Smooth muscle cell (in vitro differentiated cells): ENCODE data around the gene TCP11L2. TPM values are rescaled to one million over a fixed set of nuclear protein-coding genes. Genes with fewer than 3 reads are reported as not detected.
A peak's percentile ranks its signal among the peaks of the same experiment; 100 is the strongest.

ENCODE experiments used
- DNase-seq: peaks from one replicate; lab custom pipeline; 2025; ENCODE audit not compliant: unreplicated experiment; lab: John Stamatoyannopoulos, UW
- H2AFZ ChIP-seq: fragments of 200-600 bp; sonication (generic); 2 replicates; pipeline ENCODE4 v1.6.0; 2016; ENCODE audit warnings: antibody characterized with exemption, low read depth, mild to moderate bottlenecking
- H3F3A ChIP-seq: fragments of 200-600 bp; sonication (generic); 2 replicates; pipeline ENCODE4 v1.6.0; 2017; ENCODE audit warnings: antibody characterized with exemption, low read depth
- H3K27ac ChIP-seq: fragments of 200-600 bp; sonication (generic); 2 replicates; pipeline ENCODE4 v1.5.1; 2016; ENCODE audit warnings: low read depth, mild to moderate bottlenecking
- H3K27me3 ChIP-seq: fragments of 200-600 bp; sonication (generic); 2 replicates; pipeline ENCODE4 v1.6.1; 2016; ENCODE audit warnings: low read depth, mild to moderate bottlenecking
- H3K36me3 ChIP-seq: fragments of 200-600 bp; sonication (generic); 2 replicates; pipeline ENCODE4 v1.5.1; 2016; ENCODE audit warnings: low read depth
- H3K4me1 ChIP-seq: fragments of 200-600 bp; sonication (generic); 2 replicates; pipeline ENCODE4 v1.5.1; 2016; ENCODE audit warnings: low read depth
- H3K4me2 ChIP-seq: fragments of 200-600 bp; sonication (generic); 2 replicates; pipeline ENCODE4 v1.6.0; 2016; ENCODE audit warnings: mild to moderate bottlenecking
- H3K4me3 ChIP-seq: fragments of 200-600 bp; sonication (generic); 2 replicates; pipeline ENCODE4 v1.5.1; 2016; ENCODE audit warnings: mild to moderate bottlenecking
- H3K79me2 ChIP-seq: fragments of 200-600 bp; sonication (generic); 2 replicates; pipeline ENCODE4 v1.6.0; 2016; ENCODE audit warnings: low read depth, mild to moderate bottlenecking
- H3K9ac ChIP-seq: fragments of 200-600 bp; sonication (generic); 2 replicates; pipeline ENCODE4 v1.6.0; 2016; ENCODE audit warnings: low read depth
- H3K9me3 ChIP-seq: fragments of 200-600 bp; sonication (generic); replicated peaks from 2 replicates; pipeline ENCODE4 v1.5.1; 2016; ENCODE audit warnings: low read depth
- H4K20me1 ChIP-seq: fragments of 200-600 bp; sonication (generic); 2 replicates; pipeline ENCODE4 v1.6.0; 2016; ENCODE audit warnings: low read depth
- WGBS: methylation state at CpG from one replicate; pipeline ENCODE4 v1.1.7; 2016; ENCODE audit warnings: low lambda C conversion rate; 5-methylcytosine and 5-hydroxymethylcytosine counted together
- polyA plus RNA-seq: library from polyadenylated mRNA; unstranded; fragments of >200 nt; fragmentation: Nextera tagmentation; extraction: Ambion mirVana; gene quantifications from 2 replicates; pipeline ENCODE4 v1.2.1, GENCODE V29; 2016
- total RNA-seq: library from RNA; depleted of rRNA; stranded (reverse); fragments of >200 nt; gene quantifications from 2 replicates; pipeline ENCODE4 v1.2.3, GENCODE V29; 2014
- TF ChIP-seq, protein P1 (sequence below): fragments of 200-600 bp; sonication (generic); IDR thresholded peaks from 2 replicates; pipeline ENCODE4 v1.5.1; 2017; ENCODE audit warnings: borderline replicate concordance, mild to moderate bottlenecking, antibody characterized with exemption; ENCODE audit not compliant: insufficient read depth, poor library complexity, severe bottlenecking

Gene TCP11L2
- total and polyA plus RNA-seq, 2 experiments from 2014 or later = 2.4 to 15.1 TPM

GRCh38 chr12:106297681-106298080, 4.9 kb upstream of the TCP11L2 start:
- H3K9me3 ChIP-seq = no peaks in the 10 kb centered on the region
- H3K36me3 ChIP-seq = no peaks in the 10 kb centered on the region
- no peak overlapping the region for H3K27ac ChIP-seq
- no peaks in the 10 kb centered on the region for H3F3A ChIP-seq
- H2AFZ ChIP-seq = no peak overlapping the region
- H3K9ac ChIP-seq = no peak overlapping the region
- no peak for DNase-seq
- TF ChIP-seq, protein P1, sequence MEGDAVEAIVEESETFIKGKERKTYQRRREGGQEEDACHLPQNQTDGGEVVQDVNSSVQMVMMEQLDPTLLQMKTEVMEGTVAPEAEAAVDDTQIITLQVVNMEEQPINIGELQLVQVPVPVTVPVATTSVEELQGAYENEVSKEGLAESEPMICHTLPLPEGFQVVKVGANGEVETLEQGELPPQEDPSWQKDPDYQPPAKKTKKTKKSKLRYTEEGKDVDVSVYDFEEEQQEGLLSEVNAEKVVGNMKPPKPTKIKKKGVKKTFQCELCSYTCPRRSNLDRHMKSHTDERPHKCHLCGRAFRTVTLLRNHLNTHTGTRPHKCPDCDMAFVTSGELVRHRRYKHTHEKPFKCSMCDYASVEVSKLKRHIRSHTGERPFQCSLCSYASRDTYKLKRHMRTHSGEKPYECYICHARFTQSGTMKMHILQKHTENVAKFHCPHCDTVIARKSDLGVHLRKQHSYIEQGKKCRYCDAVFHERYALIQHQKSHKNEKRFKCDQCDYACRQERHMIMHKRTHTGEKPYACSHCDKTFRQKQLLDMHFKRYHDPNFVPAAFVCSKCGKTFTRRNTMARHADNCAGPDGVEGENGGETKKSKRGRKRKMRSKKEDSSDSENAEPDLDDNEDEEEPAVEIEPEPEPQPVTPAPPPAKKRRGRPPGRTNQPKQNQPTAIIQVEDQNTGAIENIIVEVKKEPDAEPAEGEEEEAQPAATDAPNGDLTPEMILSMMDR = no peak
- H3K27me3 ChIP-seq = no peaks in the 10 kb centered on the region
- H3K4me2 ChIP-seq = no peak overlapping the region
- H3K4me1 ChIP-seq = no peaks in the 10 kb centered on the region
- no peaks in the 10 kb centered on the region for H3K79me2 ChIP-seq
- H3K4me3 ChIP-seq = no peak overlapping the region
- no peaks in the 10 kb centered on the region for H4K20me1 ChIP-seq

GRCh38 chr12:106299202-106299774, 3.2 kb upstream of the TCP11L2 start:
- WGBS = 59% methylated on average over 4 of the region's 4 CpGs
- H2AFZ ChIP-seq = no peak overlapping the region

GRCh38 chr12:106300761-106301160, 1.8 kb upstream of the TCP11L2 start:
- Histone ChIP-seq H3K4me2 (no peak overlapping the region), H3K4me3 (no peak overlapping the region), H3K79me2 (no peaks in the 10 kb centered on the region), H3K36me3 (no peaks in the 10 kb centered on the region), H3K9me3 (no peaks in the 10 kb centered on the region), H3K27ac (peak overlapping the region; percentile 15), H2AFZ (no peak overlapping the region), H3K9ac (no peak overlapping the region), H3K27me3 (no peaks in the 10 kb centered on the region), H4K20me1 (no peaks in the 10 kb centered on the region), H3F3A (no peaks in the 10 kb centered on the region), H3K4me1 (peaks cover 8% of the 10 kb centered on the region)
- WGBS = 56% methylated on average over 1 of the region's 1 CpG
- no peak for DNase-seq
- TF ChIP-seq, protein P1 = no peak

More at GRCh38 chr12:106299202-106299774, 3.2 kb upstream of the TCP11L2 start:
- Histone ChIP-seq H3K9me3 (no peaks in the 10 kb centered on the region), H3K27ac (no peak overlapping the region), H3K27me3 (no peaks in the 10 kb centered on the region), H3K79me2 (no peaks in the 10 kb centered on the region), H3K36me3 (no peaks in the 10 kb centered on the region), H3K9ac (no peak overlapping the region), H3K4me1 (peaks cover 8% of the 10 kb centered on the region), H4K20me1 (no peaks in the 10 kb centered on the region), H3K4me3 (no peak overlapping the region), H3K4me2 (no peak overlapping the region), H3F3A (no peaks in the 10 kb centered on the region)
- no peak for DNase-seq
- TF ChIP-seq, protein P1 = no peak

- H3K9ac ChIP-seq = no peak overlapping the region
- no peak for DNase-seq
- peak overlapping the region; percentile 89 for H3K4me2 ChIP-seq
- H4K20me1 ChIP-seq = no peaks in the 10 kb centered on the region
- H3K4me3 ChIP-seq = no peak overlapping the region
- peaks cover 8% of the 10 kb centered on the region for H3K4me1 ChIP-seq
- H3K9me3 ChIP-seq = no peaks in the 10 kb centered on the region
- no peaks in the 10 kb centered on the region for H3K36me3 ChIP-seq
- WGBS = 17% methylated on average over 1 of the region's 1 CpG
- no peaks in the 10 kb centered on the region for H3F3A ChIP-seq
- no peaks in the 10 kb centered on the region for H3K79me2 ChIP-seq
- H3K27me3 ChIP-seq = no peaks in the 10 kb centered on the region
- H2AFZ ChIP-seq = peak overlapping the region; percentile 29
- peak overlapping the region; percentile 21 for H3K27ac ChIP-seq
- TF ChIP-seq, protein P1 = no peak
Observed at GRCh38 chr12:106301241-106301610, 1.3 kb upstream of the TCP11L2 start.
